ENCODE data around the gene RFESD. TPM values are rescaled to one million over a fixed set of nuclear protein-coding genes. Genes with fewer than 3 reads are reported as not detected.

The RFESD gene
- total RNA-seq: 1 to 10 TPM; 7.8 to 8.9 TPM

DNA sequence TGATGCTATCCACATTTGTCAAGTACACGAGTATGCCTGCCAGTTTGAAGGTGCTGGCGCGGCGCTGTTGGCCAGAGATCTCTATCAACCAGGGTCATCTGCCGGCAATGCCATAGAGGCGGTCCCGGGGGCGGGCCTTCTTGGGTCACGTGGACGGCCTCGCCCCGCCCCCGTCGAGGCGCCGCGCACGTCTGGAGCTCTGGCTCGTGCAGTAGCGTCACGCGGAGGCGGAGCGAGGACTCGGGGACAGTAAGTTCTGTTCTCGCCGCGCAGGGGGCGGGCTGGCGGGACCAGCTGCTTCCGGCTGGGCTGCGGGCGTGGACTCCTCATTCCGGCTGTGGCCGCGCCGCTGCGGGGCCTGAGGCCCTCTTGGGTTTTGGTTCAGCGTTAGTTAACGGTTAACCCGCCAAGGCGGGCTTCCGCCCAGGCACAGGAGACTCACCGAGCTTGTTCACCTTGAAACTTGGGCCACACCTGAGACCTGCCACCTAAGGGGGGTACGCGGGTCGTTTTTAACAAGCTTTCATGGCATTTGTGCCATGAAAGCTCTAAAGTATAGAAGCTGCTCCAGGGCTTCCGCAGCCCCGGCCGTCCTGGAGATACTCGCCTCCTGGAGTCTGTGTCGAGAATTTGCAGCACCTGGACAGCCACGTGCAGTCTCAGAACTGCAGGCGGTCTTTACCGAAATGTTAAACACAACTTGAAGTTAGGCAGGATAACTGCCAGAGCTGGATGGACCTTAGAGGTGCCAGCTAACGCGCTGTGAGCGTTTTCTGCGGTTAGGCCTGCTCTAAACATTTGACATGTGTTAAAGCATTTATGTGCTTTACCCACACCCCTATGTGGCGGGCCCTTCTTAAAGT, at the start of gene RFESD:
TSS of gene RFESD (plus strand) at position 209 of the 863 bp plus-strand sequence. CDS start 5,495 bp downstream, outside the sequence.
- no peaks in the 10 kb centered on the region for H3K36me3 Mint-ChIP-seq
- peak; percentile 96 to 97 for ATAC-seq
- no peaks in the 10 kb centered on the region for H3K9me3 Mint-ChIP-seq
- H3K27ac Mint-ChIP-seq: peak within 1 kb of the TSS; percentile 78 to 94
- peak; percentile 95 to 98 for DNase-seq (ENCODE audit: low spot score in 2 of 2)

DNA sequence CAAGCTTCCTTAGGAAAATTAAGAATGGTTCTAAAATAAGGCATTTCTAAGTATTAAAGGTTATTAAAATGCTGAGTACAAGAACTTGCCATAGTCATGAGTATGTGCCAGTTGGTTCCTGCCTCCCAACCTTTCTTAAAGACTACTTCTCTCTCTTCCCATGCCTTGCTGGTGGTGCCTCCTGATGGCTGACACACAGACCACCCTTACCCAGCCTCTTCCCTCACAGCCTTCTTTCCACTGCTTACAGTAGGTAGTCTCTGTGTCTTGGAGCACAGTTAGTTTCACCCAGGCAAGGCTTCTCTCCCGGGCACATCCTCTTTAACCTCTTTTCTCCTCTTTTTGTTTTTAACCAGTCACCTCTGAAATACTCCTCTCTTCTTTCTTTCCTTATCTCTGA, 47.3 kb upstream of the RFESD start:
- no peak overlapping the region for H3K27ac Mint-ChIP-seq
- ATAC-seq (no peak), DNase-seq (ENCODE audit: low spot score in 2 of 2) (no peak)
- no peaks in the 10 kb centered on the region for H3K36me3 Mint-ChIP-seq
- H3K9me3 Mint-ChIP-seq: no peaks in the 10 kb centered on the region

DNA sequence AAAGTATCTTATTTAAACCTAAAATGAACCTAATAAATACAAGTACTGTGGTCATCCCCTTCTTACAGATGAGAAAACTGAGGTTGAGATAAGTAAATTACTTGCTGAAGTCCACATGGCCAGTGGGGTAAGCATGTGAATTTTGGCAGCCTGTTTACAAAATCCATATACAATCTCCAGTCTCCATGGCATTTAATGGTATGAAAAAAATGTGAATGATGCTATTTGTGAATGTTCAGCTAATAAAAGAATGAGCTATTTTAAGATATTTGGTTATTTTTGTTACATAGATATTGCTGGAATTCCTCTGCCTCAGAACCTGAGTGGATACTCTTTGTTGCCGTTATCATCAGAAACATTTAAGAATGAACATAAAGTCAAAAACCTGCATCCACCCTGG, 46.0 kb upstream of the RFESD start:
- ATAC-seq: no peak
- H3K27ac Mint-ChIP-seq: no peak overlapping the region
- no peak for DNase-seq (ENCODE audit: low spot score in 2 of 2)
- H3K36me3 Mint-ChIP-seq: no peaks in the 10 kb centered on the region
- H3K9me3 Mint-ChIP-seq: no peaks in the 10 kb centered on the region

DNA sequence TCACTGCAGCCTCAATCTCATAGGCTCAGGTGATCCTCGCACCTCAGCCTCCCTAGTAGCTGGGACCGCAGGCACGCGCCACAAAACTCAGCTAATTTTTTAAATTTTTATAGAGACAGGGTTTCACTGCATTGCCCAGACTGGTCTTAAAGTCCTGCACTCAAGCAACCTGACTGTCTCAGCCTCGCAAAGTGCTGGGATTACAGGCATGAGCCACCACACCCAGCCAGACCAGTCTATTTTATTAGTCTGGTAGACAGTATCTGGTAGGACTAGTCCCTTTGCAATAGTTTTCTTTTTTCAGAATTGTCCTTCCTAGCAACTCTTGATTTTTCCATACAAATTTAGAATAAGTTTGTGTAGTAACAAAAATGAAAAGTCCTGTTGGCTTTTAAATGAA, 40.8 kb upstream of the RFESD start:
- ATAC-seq: no peak
- Mint-ChIP-seq H3K36me3 (no peaks in the 10 kb centered on the region), H3K27ac (no peak overlapping the region), H3K9me3 (peaks cover 0 to 6% of the 10 kb centered on the region in 2 donors)
- DNase-seq (ENCODE audit: low spot score in 2 of 2): no peak

DNA sequence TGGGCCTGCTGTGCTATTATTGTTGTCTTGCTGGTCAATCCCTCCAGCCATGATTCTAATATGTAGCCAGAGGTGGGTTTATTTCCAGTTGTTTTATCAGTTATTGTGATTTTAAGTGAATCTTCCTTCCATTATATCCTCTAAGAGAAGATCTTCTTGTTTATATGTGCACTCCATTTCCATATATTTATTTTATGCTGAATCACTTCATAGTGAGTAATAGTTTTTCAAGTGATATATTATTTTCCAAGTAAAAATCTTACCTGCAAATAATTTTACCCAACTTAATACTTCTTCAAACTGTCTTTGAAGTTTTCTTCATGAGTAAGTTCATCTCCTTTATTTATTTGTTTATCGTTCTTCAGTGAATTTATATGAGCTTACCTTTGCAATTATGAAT, 40.2 kb upstream of the RFESD start:
- H3K36me3 Mint-ChIP-seq: no peaks in the 10 kb centered on the region
- H3K9me3 Mint-ChIP-seq: peaks cover 0 to 6% of the 10 kb centered on the region in 2 donors
- DNase-seq (ENCODE audit: low spot score in 2 of 2) (no peak), ATAC-seq (no peak)
- no peak overlapping the region for H3K27ac Mint-ChIP-seq

DNA sequence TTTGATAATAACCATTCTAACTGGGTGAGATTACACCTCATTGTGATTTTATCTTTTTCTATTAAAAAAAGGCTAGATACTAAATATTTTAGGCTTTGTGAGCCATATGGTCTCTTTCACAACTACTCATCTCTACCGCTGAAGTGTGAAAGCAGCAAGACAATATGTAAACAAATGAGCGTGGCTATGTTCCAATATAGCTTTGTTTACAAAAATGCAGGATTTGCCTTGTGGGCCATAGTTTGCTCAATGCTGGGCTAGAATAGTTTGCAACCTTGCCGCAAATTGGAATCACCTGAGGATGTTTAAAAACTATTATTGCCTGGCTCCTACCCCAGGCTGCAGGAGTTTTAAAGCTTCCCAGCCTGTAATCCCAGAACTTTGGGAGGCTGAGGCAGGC, 36.9 kb upstream of the RFESD start:
- Mint-ChIP-seq H3K9me3 (peaks cover 7 to 14% of the 10 kb centered on the region in 2 donors), H3K36me3 (peaks cover 14 to 22% of the 10 kb centered on the region in 2 donors), H3K27ac (no peak overlapping the region)
- DNase-seq (ENCODE audit: low spot score in 2 of 2) (no peak), ATAC-seq (no peak)

DNA sequence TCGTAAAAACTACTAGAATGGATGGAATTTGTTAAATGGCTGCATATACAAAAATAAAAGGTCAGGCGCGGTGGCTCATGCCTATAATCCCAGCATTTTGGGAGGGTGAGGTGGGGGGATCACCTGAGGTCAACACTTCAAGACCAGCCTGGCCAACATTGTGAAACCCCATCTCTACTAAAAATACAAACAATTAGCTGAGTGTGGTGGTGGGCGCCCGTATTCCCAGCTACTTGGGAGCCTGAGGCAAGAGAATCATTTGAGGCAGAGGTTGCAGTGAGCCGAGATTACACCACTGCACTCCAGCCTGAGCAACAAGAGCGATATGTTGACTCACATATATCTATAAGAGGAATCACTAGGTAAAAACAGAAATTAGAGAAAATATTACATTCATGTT, 36.0 kb upstream of the RFESD start:
- Mint-ChIP-seq H3K36me3 (peaks cover 14 to 30% of the 10 kb centered on the region in 2 donors), H3K27ac (no peak overlapping the region), H3K9me3 (peaks cover 7 to 14% of the 10 kb centered on the region in 2 donors)
- DNase-seq (ENCODE audit: low spot score in 2 of 2): no peak
- no peak for ATAC-seq

DNA sequence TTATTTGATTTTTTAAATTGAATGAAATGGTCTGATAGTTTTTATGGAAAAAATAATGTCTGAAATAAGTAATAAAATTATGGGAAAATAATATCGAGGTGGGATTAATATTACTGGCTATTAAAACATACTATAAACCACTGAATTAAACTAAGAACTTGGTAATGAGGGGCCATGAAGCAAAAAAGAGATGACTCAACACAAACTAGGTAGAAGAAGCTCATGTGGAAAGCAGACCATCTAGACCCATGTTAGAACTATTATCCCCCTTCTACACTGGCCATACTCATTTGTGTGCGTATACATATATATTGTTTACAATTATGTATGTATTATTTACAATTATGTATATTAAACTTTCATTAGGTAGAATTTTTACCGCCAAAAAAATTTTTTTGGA, 35.2 kb upstream of the RFESD start:
- peaks cover 7 to 14% of the 10 kb centered on the region in 2 donors for H3K9me3 Mint-ChIP-seq
- DNase-seq (ENCODE audit: low spot score in 2 of 2): no peak
- peaks cover 14 to 30% of the 10 kb centered on the region in 2 donors for H3K36me3 Mint-ChIP-seq
- no peak overlapping the region for H3K27ac Mint-ChIP-seq
- ATAC-seq: no peak

DNA sequence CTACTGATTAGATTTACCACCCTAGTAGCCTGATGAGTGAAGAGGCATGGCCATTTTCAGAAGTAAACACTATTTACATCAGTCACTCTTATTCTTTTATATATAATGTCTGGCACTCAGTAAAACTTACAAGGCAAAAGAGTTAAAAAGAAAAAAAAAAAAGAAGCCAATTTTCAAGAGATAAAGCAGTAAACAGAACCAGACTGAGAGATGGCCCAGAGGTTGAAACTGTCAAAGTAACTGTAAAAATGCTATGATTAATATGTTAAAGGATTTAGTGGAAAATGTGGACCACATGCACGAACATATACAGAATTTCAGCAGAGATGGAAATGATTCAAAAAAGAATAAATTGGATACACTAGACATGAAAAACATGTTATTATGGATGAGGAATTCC, 33.1 kb upstream of the RFESD start:
- Mint-ChIP-seq H3K27ac (no peak overlapping the region), H3K36me3 (peaks cover 14 to 30% of the 10 kb centered on the region in 2 donors), H3K9me3 (peaks cover 7 to 8% of the 10 kb centered on the region in 2 donors)
- ATAC-seq (no peak), DNase-seq (ENCODE audit: low spot score in 2 of 2) (no peak)

DNA sequence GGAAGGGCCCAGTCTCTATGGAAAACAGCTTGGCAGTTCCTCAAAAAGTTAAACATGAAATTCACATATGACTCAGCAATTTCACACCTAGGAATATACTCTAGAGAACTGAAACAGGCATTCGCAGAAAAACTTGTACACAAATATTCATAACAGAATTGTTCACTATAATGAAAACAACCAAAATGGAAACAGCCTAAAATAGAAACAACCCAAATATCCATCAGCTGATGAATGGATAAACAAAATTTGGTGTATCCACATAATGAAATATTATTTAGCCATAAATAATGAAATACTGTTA, 31.5 kb upstream of the RFESD start:
- ATAC-seq: peak in 1 of 2 donors; percentile 67
- H3K27ac Mint-ChIP-seq: no peak overlapping the region
- DNase-seq (ENCODE audit: low spot score in 2 of 2): no peak
- H3K9me3 Mint-ChIP-seq: peaks cover 7 to 8% of the 10 kb centered on the region in 2 donors
- H3K36me3 Mint-ChIP-seq: peaks cover 23 to 30% of the 10 kb centered on the region in 2 donors

DNA sequence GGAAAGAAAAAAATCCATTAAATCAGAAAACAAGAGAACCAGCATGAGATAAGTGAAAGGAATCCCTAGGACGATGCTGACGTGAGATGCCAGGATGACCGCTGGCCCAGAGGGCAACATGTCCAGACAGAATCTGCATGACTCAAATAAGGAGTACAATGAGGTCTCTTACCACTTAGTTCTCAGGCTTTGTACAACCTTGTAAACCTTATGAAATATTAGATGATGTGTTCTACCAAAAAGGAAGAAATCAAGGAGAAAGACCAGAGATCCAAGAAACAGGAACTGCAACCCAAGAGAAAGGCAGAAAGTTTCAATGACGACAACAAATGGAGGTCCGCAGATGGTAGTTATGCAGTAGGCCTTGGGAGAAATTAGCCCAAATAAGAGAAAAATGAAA, 29.5 kb upstream of the RFESD start:
- H3K36me3 Mint-ChIP-seq: peaks cover 30 to 31% of the 10 kb centered on the region in 2 donors
- no peak overlapping the region for H3K27ac Mint-ChIP-seq
- ATAC-seq (no peak), DNase-seq (ENCODE audit: low spot score in 2 of 2) (no peak)
- peaks cover 7 to 8% of the 10 kb centered on the region in 2 donors for H3K9me3 Mint-ChIP-seq

DNA sequence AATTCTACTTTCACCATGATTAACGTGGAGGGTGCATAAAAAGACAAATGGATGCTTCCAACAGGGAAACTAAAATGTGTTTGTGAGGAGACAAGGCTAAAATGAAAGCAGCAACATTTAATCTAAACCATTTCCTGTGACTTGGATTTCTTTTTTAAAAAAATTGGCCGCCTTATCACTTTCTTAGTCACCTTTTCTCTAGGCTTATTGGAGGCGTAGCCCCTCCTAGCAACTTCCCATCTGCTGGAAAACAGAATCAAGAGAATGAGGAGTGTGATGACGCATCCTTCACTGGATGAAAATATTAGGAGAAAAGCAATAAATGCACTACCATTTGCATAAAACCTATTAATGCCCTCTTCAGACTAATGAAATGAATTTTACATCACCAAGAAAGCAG, 27.5 kb upstream of the RFESD start:
- DNase-seq (ENCODE audit: low spot score in 2 of 2) (no peak), ATAC-seq (no peak)
- Mint-ChIP-seq H3K36me3 (peaks cover 14 to 18% of the 10 kb centered on the region in 2 donors), H3K27ac (peak overlapping the region in 1 of 2 donors; percentile 39), H3K9me3 (peaks cover 0 to under 1% of the 10 kb centered on the region in 2 donors)

DNA sequence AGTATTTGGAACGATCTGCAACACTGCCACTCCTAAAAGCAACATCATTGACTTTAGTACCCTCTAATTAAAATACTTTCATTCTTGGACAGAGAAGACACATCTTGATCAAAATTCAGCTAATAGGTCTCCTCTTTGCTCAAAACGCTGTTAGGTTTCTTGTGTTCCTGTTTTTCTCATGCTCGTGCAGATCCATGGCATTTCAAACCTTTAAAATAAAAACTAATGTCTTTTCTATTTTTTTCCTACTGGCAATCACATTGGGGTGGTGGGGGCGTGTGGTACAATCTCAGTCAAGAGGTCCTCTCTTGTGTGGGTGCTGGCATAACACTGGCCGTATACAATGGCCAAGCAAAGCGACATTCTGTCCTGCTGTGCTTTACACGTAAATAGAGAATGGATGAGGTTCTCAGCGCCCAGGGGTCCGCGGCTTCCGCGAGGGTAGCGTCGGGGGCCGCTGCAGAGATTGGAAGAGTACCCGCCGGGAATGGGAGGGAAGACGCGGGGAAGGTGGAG, 27.0 kb upstream of the RFESD start:
- Mint-ChIP-seq H3K27ac (peak overlapping the region; percentile 75 to 86), H3K9me3 (no peaks in the 10 kb centered on the region), H3K36me3 (peaks cover 9 to 17% of the 10 kb centered on the region in 2 donors)
- no peak for DNase-seq (ENCODE audit: low spot score in 2 of 2)
- no peak for ATAC-seq

DNA sequence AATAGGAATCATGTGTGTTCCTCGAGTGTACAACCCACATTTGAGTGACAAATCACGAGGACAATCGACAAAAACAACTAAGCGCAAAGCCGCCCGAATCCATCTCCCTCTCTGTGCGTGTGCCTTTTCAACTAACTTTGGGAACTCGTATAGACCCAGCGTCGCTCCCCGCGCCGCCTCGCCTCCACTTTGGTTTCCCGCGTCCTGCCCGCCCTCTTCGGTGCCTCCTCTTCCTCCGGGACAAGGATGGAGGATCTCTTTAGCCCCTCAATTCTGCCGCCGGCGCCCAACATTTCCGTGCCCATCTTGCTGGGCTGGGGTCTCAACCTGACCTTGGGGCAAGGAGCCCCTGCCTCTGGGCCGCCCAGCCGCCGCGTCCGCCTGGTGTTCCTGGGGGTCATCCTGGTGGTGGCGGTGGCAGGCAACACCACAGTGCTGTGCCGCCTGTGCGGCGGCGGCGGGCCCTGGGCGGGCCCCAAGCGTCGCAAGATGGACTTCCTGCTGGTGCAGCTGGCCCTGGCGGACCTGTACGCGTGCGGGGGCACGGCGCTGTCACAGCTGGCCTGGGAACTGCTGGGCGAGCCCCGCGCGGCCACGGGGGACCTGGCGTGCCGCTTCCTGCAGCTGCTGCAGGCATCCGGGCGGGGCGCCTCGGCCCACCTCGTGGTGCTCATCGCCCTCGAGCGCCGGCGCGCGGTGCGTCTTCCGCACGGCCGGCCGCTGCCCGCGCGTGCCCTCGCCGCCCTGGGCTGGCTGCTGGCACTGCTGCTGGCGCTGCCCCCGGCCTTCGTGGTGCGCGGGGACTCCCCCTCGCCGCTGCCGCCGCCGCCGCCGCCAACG, 26.3 kb upstream of the RFESD start, which contains the start of gene GPR150:
TSS of gene GPR150 (plus strand) at position 58 of the 840 bp plus-strand sequence. CDS start at position 247, 189 bp downstream.
- Mint-ChIP-seq H3K9me3 (no peaks in the 10 kb centered on the region), H3K27ac (peak within 1 kb of the TSS; percentile 75 to 86), H3K36me3 (peaks cover 2 to 17% of the 10 kb centered on the region in 2 donors)
- ATAC-seq: peak; percentile 79 to 86
- DNase-seq (ENCODE audit: low spot score in 2 of 2): peak; percentile 69 to 83

DNA sequence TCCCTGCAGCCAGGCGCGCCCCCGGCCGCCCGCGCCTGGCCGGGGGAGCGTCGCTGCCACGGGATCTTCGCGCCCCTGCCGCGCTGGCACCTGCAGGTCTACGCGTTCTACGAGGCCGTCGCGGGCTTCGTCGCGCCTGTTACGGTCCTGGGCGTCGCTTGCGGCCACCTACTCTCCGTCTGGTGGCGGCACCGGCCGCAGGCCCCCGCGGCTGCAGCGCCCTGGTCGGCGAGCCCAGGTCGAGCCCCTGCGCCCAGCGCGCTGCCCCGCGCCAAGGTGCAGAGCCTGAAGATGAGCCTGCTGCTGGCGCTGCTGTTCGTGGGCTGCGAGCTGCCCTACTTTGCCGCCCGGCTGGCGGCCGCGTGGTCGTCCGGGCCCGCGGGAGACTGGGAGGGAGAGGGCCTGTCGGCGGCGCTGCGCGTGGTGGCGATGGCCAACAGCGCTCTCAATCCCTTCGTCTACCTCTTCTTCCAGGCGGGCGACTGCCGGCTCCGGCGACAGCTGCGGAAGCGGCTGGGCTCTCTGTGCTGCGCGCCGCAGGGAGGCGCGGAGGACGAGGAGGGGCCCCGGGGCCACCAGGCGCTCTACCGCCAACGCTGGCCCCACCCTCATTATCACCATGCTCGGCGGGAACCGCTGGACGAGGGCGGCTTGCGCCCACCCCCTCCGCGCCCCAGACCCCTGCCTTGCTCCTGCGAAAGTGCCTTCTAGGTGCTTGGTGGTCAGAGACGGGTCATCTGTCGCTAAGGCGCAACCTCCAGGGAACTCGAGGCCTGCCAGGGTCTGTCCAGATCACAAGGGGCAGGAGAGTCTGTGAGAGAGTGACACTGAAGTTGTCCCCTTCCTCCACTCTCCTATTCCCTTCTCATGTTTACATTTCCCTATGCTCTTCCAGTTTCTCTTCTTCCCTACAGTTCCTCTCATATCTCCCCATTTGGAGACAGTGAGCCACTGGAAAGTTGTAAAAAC, 25.4 kb upstream of the RFESD start:
- DNase-seq (ENCODE audit: low spot score in 2 of 2) (peak; percentile 57 to 72), ATAC-seq (peak; percentile 53 to 67)
- H3K36me3 Mint-ChIP-seq: peaks cover 0 to 17% of the 10 kb centered on the region in 2 donors
- no peaks in the 10 kb centered on the region for H3K9me3 Mint-ChIP-seq
- H3K27ac Mint-ChIP-seq: peak overlapping the region; percentile 72 to 78
